GM06990 (cell line): ENCODE results near the gene CD55.

ENCODE experiments used
- DNase-seq: peaks from one replicate; pipeline ENCODE4 v3.0.0-alpha.2; 2011; ENCODE audit not compliant: insufficient read length; ENCODE audit errors: extremely low read depth
- H3K27me3 ChIP-seq: replicated peaks from 2 replicates; pipeline ENCODE4 v1.6.0; 2011; ENCODE audit warnings: low read length; ENCODE audit not compliant: control insufficient read depth, insufficient read depth
- H3K36me3 ChIP-seq: 2 replicates; pipeline ENCODE4 v1.5.1; 2011; ENCODE audit warnings: low read length; ENCODE audit not compliant: control insufficient read depth, insufficient read depth
- H3K4me3 ChIP-seq: replicated peaks from 2 replicates; pipeline ENCODE4 v1.5.1; 2011; ENCODE audit warnings: low read depth, mild to moderate bottlenecking, control low read depth, low read length
- CTCF ChIP-seq: IDR thresholded peaks from 2 replicates; pipeline ENCODE4 v1.5.1; 2011; ENCODE audit warnings: low read length, control low read depth, mild to moderate bottlenecking, inconsistent platforms; ENCODE audit not compliant: insufficient read depth, poor library complexity, severe bottlenecking

CD55 gene

GRCh38 chr1:207397525-207397926 lies 76.0 kb downstream of the CD55 start:
- H3K4me3 ChIP-seq: no peak overlapping the region
- no peaks in the 10 kb centered on the region for H3K36me3 ChIP-seq
- DNase-seq: no peak
- no peak for TF ChIP-seq CTCF
- H3K27me3 ChIP-seq: no peaks in the 10 kb centered on the region

GRCh38 chr1:207398986-207399385 lies 77.5 kb downstream of the CD55 start:
- TF ChIP-seq CTCF: no peak
- Histone ChIP-seq H3K4me3 (no peak overlapping the region), H3K36me3 (no peaks in the 10 kb centered on the region), H3K27me3 (no peaks in the 10 kb centered on the region)
- no peak for DNase-seq

GRCh38 chr1:207401578-207401977 lies 80.1 kb downstream of the CD55 start:
- TF ChIP-seq CTCF: no peak
- no peak for DNase-seq
- Histone ChIP-seq H3K27me3 (no peaks in the 10 kb centered on the region), H3K36me3 (no peaks in the 10 kb centered on the region), H3K4me3 (no peak overlapping the region)

DNA sequence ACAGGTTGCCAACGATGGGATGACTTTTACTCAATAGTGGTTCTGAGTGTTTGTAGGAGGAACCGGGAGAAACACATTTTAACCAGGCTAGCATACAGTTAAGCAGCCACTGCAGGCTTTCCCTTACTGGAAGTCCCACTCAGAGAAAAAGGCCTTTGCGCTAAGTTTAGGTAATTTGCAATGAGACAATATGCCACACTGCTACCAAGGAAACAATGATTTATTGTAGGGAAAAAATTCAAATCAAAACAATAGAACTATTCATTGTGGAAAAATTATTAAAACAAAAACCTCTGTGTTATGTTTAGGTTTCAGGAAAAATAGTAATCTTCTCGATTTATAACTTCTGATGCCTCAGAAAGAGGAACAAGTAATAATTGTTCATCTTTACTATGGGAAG lies 81.3 kb downstream of the CD55 start:
- no peak for DNase-seq
- H3K36me3 ChIP-seq: no peaks in the 10 kb centered on the region
- no peak for TF ChIP-seq CTCF
- no peak overlapping the region for H3K4me3 ChIP-seq
- H3K27me3 ChIP-seq: no peaks in the 10 kb centered on the region

DNA sequence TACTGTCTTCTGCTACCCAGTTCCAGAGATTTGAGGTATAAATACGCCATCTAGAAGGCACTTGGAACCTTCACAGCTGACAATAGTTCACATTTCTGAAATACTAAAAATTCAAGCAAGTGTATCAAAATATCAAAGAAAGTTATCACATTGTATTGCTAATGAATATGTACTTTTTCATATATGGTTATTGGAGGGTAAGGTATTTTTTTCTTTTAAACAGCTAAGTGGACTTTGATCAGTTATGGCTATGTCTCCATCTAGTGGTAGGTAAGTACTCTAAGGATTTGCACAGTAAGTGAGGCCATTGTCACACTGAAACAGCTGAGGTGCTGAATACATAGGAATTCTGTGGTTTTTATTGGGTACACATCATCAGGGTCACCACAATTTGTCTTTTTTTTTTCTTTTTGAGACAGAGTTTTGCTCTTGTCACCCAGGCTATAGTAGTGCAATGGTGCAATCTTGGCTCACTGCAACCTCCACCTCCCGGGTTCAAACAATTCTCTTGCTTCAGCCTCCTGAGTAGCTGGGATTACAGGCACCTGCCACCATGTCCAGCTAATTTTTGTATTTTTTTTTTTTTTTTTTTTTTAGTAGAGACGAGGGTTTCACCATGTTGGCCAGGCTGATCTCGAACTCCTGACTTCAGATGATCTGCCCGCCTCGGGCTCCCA lies 83.5 kb downstream of the CD55 start:
- peak; percentile 66 for TF ChIP-seq CTCF
- Histone ChIP-seq H3K4me3 (no peak overlapping the region), H3K36me3 (no peaks in the 10 kb centered on the region), H3K27me3 (no peaks in the 10 kb centered on the region)
- DNase-seq: no peak

- TF ChIP-seq CTCF: peak; percentile 12
Measured at GRCh38 chr1:207405814-207406213, 84.3 kb downstream of the CD55 start.

More at GRCh38 chr1:207405814-207406213, 84.3 kb downstream of the CD55 start:
- Histone ChIP-seq H3K36me3 (no peaks in the 10 kb centered on the region), H3K27me3 (no peaks in the 10 kb centered on the region), H3K4me3 (no peak overlapping the region)
- no peak for DNase-seq
